Activated CD8-positive, alpha-beta memory T cell treated with anti-CD3 and anti-CD28 coated beads for 48 hours (primary cell): Measurements from ENCODE around the gene ZDHHC14.
"Not testable (repeated sequence)": the region's sequence is repeated elsewhere in the genome, so short reads cannot be mapped to it uniquely, and the experiment has no call there.

ENCODE experiments used
- DNase-seq, 3 experiments: peaks; one replicate each; pipeline ENCODE4 v3.0.0-alpha.2; 2020; ENCODE audit warnings: low read depth in 2 of 3, low spot score in 2 of 3

ZDHHC14 gene

GRCh38 chr6:157681041-157681650, 300.2 kb downstream of the ZDHHC14 start:
- DNase-seq: no peak

- DNase-seq: no peak
Observed at GRCh38 chr6:157682856-157683481, 302.0 kb downstream of the ZDHHC14 start.

GRCh38 chr6:157683707-157684106, 302.7 kb downstream of the ZDHHC14 start:
- no peak for DNase-seq

- no peak for DNase-seq
Observed at GRCh38 chr6:157684620-157685299, 303.8 kb downstream of the ZDHHC14 start.

GRCh38 chr6:157685596-157686280, 304.7 kb downstream of the ZDHHC14 start:
- DNase-seq: no peak

- DNase-seq: no peak
Observed at GRCh38 chr6:157688275-157688959, 307.4 kb downstream of the ZDHHC14 start.

GRCh38 chr6:157688960-157689599, 308.1 kb downstream of the ZDHHC14 start:
- DNase-seq: no peak

- no peak for DNase-seq
Observed at GRCh38 chr6:157689875-157690274, 308.9 kb downstream of the ZDHHC14 start.

- DNase-seq: no peak
Observed at GRCh38 chr6:157690441-157691210, 309.6 kb downstream of the ZDHHC14 start.

- DNase-seq: not testable (repeated sequence)
Observed at GRCh38 chr6:157691621-157692020, 310.6 kb downstream of the ZDHHC14 start.

- no peak for DNase-seq
Observed at GRCh38 chr6:157693867-157694266, 312.9 kb downstream of the ZDHHC14 start.

GRCh38 chr6:157695301-157696040, 314.5 kb downstream of the ZDHHC14 start:
- DNase-seq: no peak

GRCh38 chr6:157699777-157700636, 319.0 kb downstream of the ZDHHC14 start:
- DNase-seq: no peak

- DNase-seq: not testable (repeated sequence)
Observed at GRCh38 chr6:157706351-157706750, 325.4 kb downstream of the ZDHHC14 start.

GRCh38 chr6:157706883-157707282, 325.9 kb downstream of the ZDHHC14 start:
- no peak for DNase-seq

GRCh38 chr6:157707576-157707975, 326.6 kb downstream of the ZDHHC14 start:
- DNase-seq: no peak

- no peak for DNase-seq
Observed at GRCh38 chr6:157708239-157708638, 327.2 kb downstream of the ZDHHC14 start.

- no peak for DNase-seq
Observed at GRCh38 chr6:157708933-157709332, 327.9 kb downstream of the ZDHHC14 start.
